H1 (cell line): ENCODE measurements around the gene ANKRD62. TPM values are rescaled to one million over a fixed set of nuclear protein-coding genes. Genes with fewer than 3 reads are reported as not detected.

Experiments
- CTCF ChIA-PET: fragments of 300-600 bp; sonication (Branson Sonifier 250); formaldehyde crosslinking; loops from one replicate; lab custom pipeline; 2021; ENCODE audit not compliant: partially characterized antibody; lab: Charles Lee
- POLR2A ChIA-PET: fragments of 300-600 bp; sonication (Branson Sonifier 250); formaldehyde crosslinking; loops from one replicate; lab custom pipeline; 2021; ENCODE audit warnings: inconsistent platforms; ENCODE audit not compliant: partially characterized antibody; lab: Charles Lee
- DNase-seq, 2 experiments: peaks; one replicate each; pipeline versions ENCODE4 v3.0.0 to v3.0.0-alpha.2; 2010 to 2022; ENCODE audit warnings: low spot score in 2 of 2, low read depth in 1 of 2, mixed read lengths in 1 of 2
- FAIRE-seq: peaks from 2 replicates; lab custom pipeline; 2011; peaks lifted over from hg19 to GRCh38; lab: Jason Lieb, UNC
- H2AFZ ChIP-seq: 2 replicates; pipeline ENCODE4 v1.8.1; 2012; ENCODE audit warnings: low read length, inconsistent platforms
- H2AK5ac ChIP-seq: 2 replicates; pipeline ENCODE4 v1.6.1; 2013; ENCODE audit warnings: low read depth, low read length
- H2BK120ac ChIP-seq: replicated peaks from 2 replicates; pipeline ENCODE3; 2013; ENCODE audit warnings: low read depth, low read length, inconsistent platforms
- H2BK12ac ChIP-seq: 2 replicates; pipeline ENCODE4 v1.6.1; 2013; ENCODE audit warnings: low read depth, low read length
- H2BK15ac ChIP-seq: 2 replicates; pipeline ENCODE4 v1.6.1; 2013; ENCODE audit warnings: low read length
- H2BK20ac ChIP-seq: 2 replicates; pipeline ENCODE4 v1.6.1; 2013; ENCODE audit warnings: low read length
- H2BK5ac ChIP-seq: 2 replicates; pipeline ENCODE4 v1.6.1; 2013; ENCODE audit warnings: low read depth, low read length
- H3K14ac ChIP-seq: 2 replicates; pipeline ENCODE4 v1.6.1; 2013; ENCODE audit warnings: inconsistent platforms; ENCODE audit not compliant: insufficient read length
- H3K18ac ChIP-seq: 2 replicates; pipeline ENCODE4 v1.6.1; 2013; ENCODE audit warnings: low read length; ENCODE audit errors: extremely low read depth
- H3K23ac ChIP-seq: 2 replicates; pipeline ENCODE4 v1.6.1; 2013; ENCODE audit warnings: inconsistent platforms; ENCODE audit not compliant: insufficient read length
- H3K23me2 ChIP-seq: 2 replicates; pipeline ENCODE4 v1.6.1; 2013; ENCODE audit warnings: low read depth, low read length
- H3K27ac ChIP-seq: 2 replicates; pipeline ENCODE4 v1.6.1; 2011; ENCODE audit warnings: low read depth, low read length, inconsistent platforms
- H3K27me3 ChIP-seq, 4 experiments: replicated peaks in 1 of 4; 1 replicate in 1 of 4; 2 replicates in 3 of 4; pipeline versions ENCODE4 v1.6.1 to v1.8.1; 2011 to 2013; ENCODE audit warnings: low read length in 3 of 4, mild to moderate bottlenecking in 3 of 4, inconsistent platforms in 2 of 4, mixed read lengths in 2 of 4, moderate library complexity in 1 of 4; ENCODE audit not compliant: control insufficient read depth in 3 of 4, insufficient read depth in 3 of 4; ENCODE audit errors: extremely low read depth in 1 of 4
- H3K36me3 ChIP-seq, 4 experiments: 2 replicates each; pipeline versions ENCODE4 v1.6.1 to v1.8.1; 2011 to 2013; ENCODE audit warnings: mild to moderate bottlenecking in 4 of 4, low read length in 3 of 4, moderate library complexity in 2 of 4, control low read depth in 1 of 4, inconsistent platforms in 1 of 4; ENCODE audit not compliant: insufficient read depth in 4 of 4, control insufficient read depth in 2 of 4
- H3K4ac ChIP-seq: replicated peaks from 2 replicates; pipeline ENCODE3; 2013; ENCODE audit warnings: low read length, low read depth, mixed read lengths, inconsistent platforms; ENCODE audit not compliant: insufficient read length
- H3K4me1 ChIP-seq, 4 experiments: replicated peaks in 1 of 4; 1 replicate in 1 of 4; 2 replicates in 3 of 4; pipeline versions ENCODE4 v1.6.1 to v1.8.1; 2011 to 2013; ENCODE audit warnings: low read length in 3 of 4, inconsistent platforms in 2 of 4, mixed read lengths in 1 of 4; ENCODE audit not compliant: insufficient read depth in 4 of 4, control insufficient read depth in 3 of 4
- H3K4me2 ChIP-seq, 2 experiments: 2 replicates each; pipeline versions ENCODE4 v1.6.1 to v1.8.1; 2011 to 2013; ENCODE audit warnings: low read depth in 2 of 2, low read length in 2 of 2, control low read depth in 1 of 2, inconsistent platforms in 1 of 2, mild to moderate bottlenecking in 1 of 2; ENCODE audit not compliant: insufficient read depth in 1 of 2
- H3K4me3 ChIP-seq, 4 experiments: fragments of 200-600, 300-600 bp in 1 of 4; sonication (generic), shearing (Covaris generic), sonication (Bioruptor Twin) in 1 of 4; 2 replicates each; pipeline versions ENCODE4 v1.5.1 to v1.8.1; 2011 to 2016; ENCODE audit warnings: low read length in 4 of 4, low read depth in 3 of 4, control low read depth in 2 of 4, inconsistent platforms in 2 of 4, mild to moderate bottlenecking in 2 of 4, mixed read lengths in 1 of 4, moderate library complexity in 1 of 4; ENCODE audit not compliant: insufficient read depth in 2 of 4; ENCODE audit errors: extremely low read depth in 1 of 4
- H3K56ac ChIP-seq: replicated peaks from 2 replicates; pipeline ENCODE3; 2013; ENCODE audit warnings: low read depth, mild to moderate bottlenecking, mixed read lengths, low read length, inconsistent platforms; ENCODE audit not compliant: insufficient read length
- H3K79me1 ChIP-seq: 2 replicates; pipeline ENCODE4 v1.6.1; 2013; ENCODE audit warnings: low read depth, low read length, control low read depth
- H3K79me2 ChIP-seq, 2 experiments: 2 replicates each; pipeline versions ENCODE4 v1.6.1 to v1.8.1; 2012 to 2013; ENCODE audit warnings: low read length in 2 of 2, mild to moderate bottlenecking in 2 of 2, inconsistent platforms in 1 of 2; ENCODE audit not compliant: insufficient read depth in 2 of 2, control insufficient read depth in 1 of 2
- H3K9ac ChIP-seq, 4 experiments: replicated peaks in 1 of 4; 1 replicate in 1 of 4; 2 replicates in 3 of 4; pipeline versions ENCODE4 v1.6.1 to v1.8.1; 2011 to 2013; ENCODE audit warnings: low read depth in 3 of 4, low read length in 3 of 4, control low read depth in 2 of 4, mild to moderate bottlenecking in 2 of 4, moderate library complexity in 2 of 4, inconsistent platforms in 1 of 4; ENCODE audit errors: extremely low read depth in 1 of 4
- H3K9me3 ChIP-seq, 2 experiments: 2 replicates each; pipeline versions ENCODE4 v1.6.1 to v1.8.1; 2012 to 2013; ENCODE audit warnings: mild to moderate bottlenecking in 2 of 2, moderate library complexity in 2 of 2, control low read depth in 1 of 2, inconsistent platforms in 1 of 2, low read depth in 1 of 2, low read length in 1 of 2, mixed read lengths in 1 of 2; ENCODE audit not compliant: insufficient read depth in 2 of 2
- H4K20me1 ChIP-seq, 2 experiments: replicated peaks in 1 of 2; 2 replicates each; pipeline versions ENCODE3 to v1.8.1; 2011 to 2013; ENCODE audit warnings: inconsistent platforms in 2 of 2, low read length in 2 of 2, mild to moderate bottlenecking in 1 of 2; ENCODE audit not compliant: insufficient read depth in 2 of 2, control insufficient read depth in 1 of 2
- H4K5ac ChIP-seq: 2 replicates; pipeline ENCODE4 v1.6.1; 2013; ENCODE audit warnings: low read length, low read depth, mixed read lengths, inconsistent platforms; ENCODE audit not compliant: insufficient read length
- H4K8ac ChIP-seq: 2 replicates; pipeline ENCODE4 v1.8.0; 2013; ENCODE audit warnings: mild to moderate bottlenecking, moderate library complexity, low read length, inconsistent platforms; ENCODE audit not compliant: insufficient read depth; ENCODE audit errors: extremely low read depth
- H4K91ac ChIP-seq: replicated peaks from 2 replicates; pipeline ENCODE3; 2013; ENCODE audit warnings: low read length, mixed read lengths, inconsistent platforms; ENCODE audit not compliant: insufficient read length
- ASH2L ChIP-seq: fragments of 200-600, 300-600 bp; sonication (generic); IDR thresholded peaks from one replicate; pipeline ENCODE4 v1.7.1; 2017; ENCODE audit warnings: low read length
- CHD1 ChIP-seq: IDR thresholded peaks from 2 replicates; pipeline ENCODE4 v1.6.1; 2012; ENCODE audit warnings: low read depth, low read length, improper control_type of control experiment
- FOSL1 ChIP-seq: IDR thresholded peaks from 2 replicates; pipeline ENCODE4 v1.6.1; 2011; ENCODE audit warnings: mild to moderate bottlenecking, low read depth, low read length, moderate library complexity; ENCODE audit not compliant: insufficient read depth
- HDAC6 ChIP-seq: IDR thresholded peaks from one replicate; pipeline ENCODE4 v1.7.1; 2012; ENCODE audit warnings: low read depth, mild to moderate bottlenecking, inconsistent platforms, low read length, moderate library complexity
- PHF8 ChIP-seq: fragments of 200-600 bp; sonication (generic); conservative IDR thresholded peaks from 2 replicates; pipeline ENCODE4 v1.7.1; 2012; ENCODE audit warnings: low read depth, mild to moderate bottlenecking, inconsistent platforms, low read length, moderate library complexity
- RBBP5 ChIP-seq: IDR thresholded peaks from 2 replicates; pipeline ENCODE4 v1.7.1; 2012; ENCODE audit warnings: low read depth, mild to moderate bottlenecking, inconsistent platforms, low read length, moderate library complexity, borderline replicate concordance
- WGBS, 2 experiments: shearing (Covaris generic) in 1 of 2; methylation state at CpG; one replicate each; pipeline versions ENCODE4 v1.1.6 to v1.1.7; 2013 to 2015; ENCODE audit warnings: low lambda C conversion rate in 2 of 2, mixed read lengths in 2 of 2, inconsistent platforms in 1 of 2, low coverage in 1 of 2, missing lambda C conversion rate in 1 of 2; ENCODE audit not compliant: insufficient replicate concordance in 2 of 2, insufficient coverage in 1 of 2, insufficient read length in 1 of 2; ENCODE audit errors: extremely low coverage in 1 of 2, missing lambda C conversion rate in 1 of 2; 5-methylcytosine and 5-hydroxymethylcytosine counted together
- polyA plus RNA-seq, 7 experiments: library from polyadenylated mRNA; depleted of rRNA in 3 of 7; stranded (reverse) in 5 of 7; unstranded in 2 of 7; fragments of >200 nt in 5 of 7; fragments of 200-250 nt in 2 of 7; gene quantifications; 1 replicate in 5 of 7; 2 replicates in 1 of 7; 4 replicates in 1 of 7; pipeline versions ENCODE4 v1.2.1 to v1.2.3, GENCODE V29; 2011 to 2013; ENCODE audit warnings: missing spikeins in 2 of 7, mixed read lengths in 2 of 7
- total RNA-seq: library from RNA; stranded (reverse); fragmentation: NEBNext Ultra II Directional; extraction: Animal tissue kit (Norgen Biotek cat#: 25700); gene quantifications from 2 replicates; pipeline ENCODE4 v1.2.1, GENCODE V29; 2021

Gene ANKRD62
- total and polyA plus RNA-seq, 2 of the 8 experiments (the other 6 are each of a cell fraction or from before 2014, with no cell fraction given): not detected

- Histone ChIP-seq H2AFZ (no peak overlapping the region), H3K23ac (no peak overlapping the region), H3K9ac (no peak overlapping the region), H3K4me1 (no peaks in the 10 kb centered on the region), H3K36me3 (no peaks in the 10 kb centered on the region), H4K8ac (no peak overlapping the region), H2BK20ac (no peak overlapping the region), H3K4me3 (no peak overlapping the region), H3K9me3 (no peaks in the 10 kb centered on the region), H2BK5ac (no peak overlapping the region; the same call in none of the 2 replicates), H2BK15ac (no peak overlapping the region), H2AK5ac (no peak overlapping the region), H3K27ac (no peak overlapping the region), H3K4me2 (no peak overlapping the region), H3K79me2 (no peaks in the 10 kb centered on the region), H3K79me1 (no peaks in the 10 kb centered on the region), H3K4ac (no peak overlapping the region), H3K14ac (no peak overlapping the region), H2BK120ac (no peak overlapping the region), H2BK12ac (no peak overlapping the region), H3K18ac (no peak overlapping the region)
- ChIA-PET POLR2A (no interaction called here), CTCF (interaction anchor here (0.9 kb wide), 1 partner anchor 10 kb away, joined by 4 read pairs; no protein-coding TSS in a partner anchor)
- FAIRE-seq: no peak
- no peak for TF ChIP-seq PHF8
- no peak for TF ChIP-seq CHD1
- no peak for TF ChIP-seq ASH2L
- no peak for TF ChIP-seq FOSL1
- TF ChIP-seq RBBP5: no peak
- TF ChIP-seq HDAC6: no peak
- TF ChIP-seq, all 59 proteins: peak for 0
- Histone ChIP-seq H4K91ac (no peak overlapping the region), H3K23me2 (no peaks in the 10 kb centered on the region), H3K56ac (no peak overlapping the region), H3K27me3 (no peaks in the 10 kb centered on the region), H4K20me1 (peaks cover 0 to 3% of the 10 kb centered on the region in 2 experiments), H4K5ac (no peak overlapping the region)
- no peak for DNase-seq
- 92% methylated on average over 5 of the region's 5 CpGs; no CpG with 5 or more reads in 1 of the 2 experiments for WGBS, 2 experiments
Measured at GRCh38 chr18:12086249-12086648, 7.4 kb upstream of the ANKRD62 start.
